Medulla oblongata (tissue), 1 donor: Measurements from ENCODE around the gene TBCCD1.
"Not testable (repeated sequence)": the region's sequence is repeated elsewhere in the genome, so short reads cannot be mapped to it uniquely, and the experiment has no call there.

Experiments used
- DNase-seq: peaks from one replicate; pipeline ENCODE4 v3.0.0-alpha.2; 2015; ENCODE audit errors: extremely low spot score

Gene TBCCD1

GRCh38 chr3:186594591-186595113, 27.5 kb upstream of the TBCCD1 start:
- no peak for DNase-seq

GRCh38 chr3:186593862-186594261, 26.7 kb upstream of the TBCCD1 start:
- no peak for DNase-seq

- DNase-seq, result no peak
Measured at GRCh38 chr3:186592682-186593081, 25.5 kb upstream of the TBCCD1 start.

GRCh38 chr3:186590580-186591295, 23.6 kb upstream of the TBCCD1 start:
- DNase-seq, result no peak

- no peak for DNase-seq
Measured at GRCh38 chr3:186589856-186590579, 22.9 kb upstream of the TBCCD1 start.

- no peak for DNase-seq
Measured at GRCh38 chr3:186589121-186589520, 22.0 kb upstream of the TBCCD1 start.

GRCh38 chr3:186588632-186589031, 21.5 kb upstream of the TBCCD1 start:
- no peak for DNase-seq

- DNase-seq, result no peak
Measured at GRCh38 chr3:186587183-186587582, 20.0 kb upstream of the TBCCD1 start.

- not testable (repeated sequence) for DNase-seq
Measured at GRCh38 chr3:186586245-186586644, 19.1 kb upstream of the TBCCD1 start.

GRCh38 chr3:186583831-186584230, 16.7 kb upstream of the TBCCD1 start:
- no peak for DNase-seq

GRCh38 chr3:186582541-186582940, 15.4 kb upstream of the TBCCD1 start:
- no peak for DNase-seq

- no peak for DNase-seq
Measured at GRCh38 chr3:186580785-186581184, 13.6 kb upstream of the TBCCD1 start.

- DNase-seq, result no peak
Measured at GRCh38 chr3:186577521-186577920, 10.4 kb upstream of the TBCCD1 start.

- DNase-seq, result no peak
Measured at GRCh38 chr3:186571644-186572013, 4.5 kb upstream of the TBCCD1 start.

GRCh38 chr3:186570941-186571643, 4.0 kb upstream of the TBCCD1 start:
- peak; percentile 14 for DNase-seq

- DNase-seq, result peak; percentile 99
Measured at GRCh38 chr3:186570096-186570940, 3.2 kb upstream of the TBCCD1 start, which contains the start of gene DNAJB11. DNAJB11 (plus strand) TSS chr3:186570720; CDS start chr3:186570898, 178 bp downstream.

- no peak for DNase-seq
Measured at GRCh38 chr3:186569779-186570095, 2.6 kb upstream of the TBCCD1 start.

GRCh38 chr3:186569361-186569760, 2.2 kb upstream of the TBCCD1 start:
- not testable (repeated sequence) for DNase-seq

GRCh38 chr3:186566772-186567071, 417 bp downstream of the TBCCD1 start:
- no peak for DNase-seq

GRCh38 chr3:186564586-186564985, 2.6 kb downstream of the TBCCD1 start:
- no peak for DNase-seq

GRCh38 chr3:186552408-186553031, 14.6 kb downstream of the TBCCD1 start:
- no peak for DNase-seq
